ENCODE data around the gene GALNT16. TPM values are rescaled to one million over a fixed set of nuclear protein-coding genes. Genes with fewer than 3 reads are reported as not detected.

Gene GALNT16
- total RNA-seq, 1 donor from 2014 or later, result 3.5 TPM

DNA sequence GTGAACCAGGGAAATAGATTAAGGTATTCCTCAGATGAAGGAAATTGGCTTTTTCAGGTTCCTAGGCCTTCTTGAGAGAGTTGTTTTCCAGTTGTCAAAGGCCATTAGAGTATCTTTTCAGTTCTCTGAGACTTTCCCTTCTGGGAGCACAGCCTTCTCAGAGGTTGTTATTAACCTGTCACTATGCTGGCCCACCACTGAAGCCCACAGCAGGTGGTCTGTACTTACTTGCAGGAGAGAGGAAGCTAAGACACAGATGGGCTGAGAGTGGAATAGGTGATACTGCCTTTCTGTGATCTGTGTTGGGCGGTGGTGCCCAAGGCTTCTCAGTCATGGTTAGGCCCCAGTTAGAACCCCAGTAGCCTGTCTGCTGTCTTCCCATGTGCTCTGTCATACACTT, 22.8 kb upstream of the GALNT16 start:
- TF ChIP-seq CTCF (IDR thresholded peaks at IDR 0.05), result no peak
- TF ChIP-seq EZH2 (IDR thresholded peaks at IDR 0.05), result no peak
- H3K4me2 ChIP-seq, result no peak overlapping the region
- H3K27ac Mint-ChIP-seq, result no peak overlapping the region

GRCh38 chr14:69237584-69237983, 22.4 kb upstream of the GALNT16 start:
- peaks cover 15% of the 10 kb centered on the region for H3K36me3 Mint-ChIP-seq
- H3K27me3 Mint-ChIP-seq (ENCODE audit: insufficient read depth, low read depth), result no peaks in the 10 kb centered on the region
- H3K4me3 Mint-ChIP-seq, result no peak overlapping the region
- H3K27ac ChIP-seq, result no peak overlapping the region
- no peaks in the 10 kb centered on the region for H3K9me3 Mint-ChIP-seq
- DNase-seq (ENCODE audit: low spot score), result no peak
- no peak overlapping the region for H3K4me3 ChIP-seq
- H3K4me1 ChIP-seq, result no peaks in the 10 kb centered on the region
- no peaks in the 10 kb centered on the region for H3K36me3 ChIP-seq
- H3K27ac Mint-ChIP-seq, result no peak overlapping the region
- no peaks in the 10 kb centered on the region for H3K79me2 ChIP-seq (ENCODE audit: low read depth)
- TF ChIP-seq CTCF (IDR thresholded peaks at IDR 0.05), result no peak
- no peak for TF ChIP-seq EZH2 (IDR thresholded peaks at IDR 0.05)
- TF ChIP-seq EZH2phosphoT487 (IDR thresholded peaks at IDR 0.05), result no peak
- no peaks in the 10 kb centered on the region for H3K27me3 ChIP-seq
- no peaks in the 10 kb centered on the region for H4K20me1 ChIP-seq (ENCODE audit: low read depth)
- no peak overlapping the region for H3K9ac ChIP-seq
- no peak overlapping the region for H2AFZ ChIP-seq (replicated peaks)
- no peaks in the 10 kb centered on the region for H3K9me3 ChIP-seq (ENCODE audit: low read depth)
- H3K4me1 Mint-ChIP-seq, result no peaks in the 10 kb centered on the region
- H3K4me2 ChIP-seq, result no peak overlapping the region
- H3F3A ChIP-seq (ENCODE audit: low read depth), result peaks cover 7% of the 10 kb centered on the region

More for the DNA sequence above, 22.8 kb upstream of the GALNT16 start:
- H3F3A ChIP-seq (ENCODE audit: low read depth), result peaks cover 7% of the 10 kb centered on the region
- Mint-ChIP-seq H3K36me3 (peaks cover 19% of the 10 kb centered on the region), H3K4me1 (no peaks in the 10 kb centered on the region), H3K9me3 (no peaks in the 10 kb centered on the region), H3K4me3 (no peak overlapping the region), H3K27me3 (ENCODE audit: insufficient read depth, low read depth) (no peaks in the 10 kb centered on the region)
- H3K36me3 ChIP-seq, result no peaks in the 10 kb centered on the region
- no peak for DNase-seq (ENCODE audit: low spot score)
- H3K27me3 ChIP-seq, result no peaks in the 10 kb centered on the region
- H3K27ac ChIP-seq, result no peak overlapping the region
- H3K4me3 ChIP-seq, result no peak overlapping the region
- no peak overlapping the region for H2AFZ ChIP-seq (replicated peaks)
- no peaks in the 10 kb centered on the region for H4K20me1 ChIP-seq (ENCODE audit: low read depth)
- no peak overlapping the region for H3K9ac ChIP-seq
- no peaks in the 10 kb centered on the region for H3K4me1 ChIP-seq
- H3K9me3 ChIP-seq (ENCODE audit: low read depth), result no peaks in the 10 kb centered on the region
- no peaks in the 10 kb centered on the region for H3K79me2 ChIP-seq (ENCODE audit: low read depth)

DNA sequence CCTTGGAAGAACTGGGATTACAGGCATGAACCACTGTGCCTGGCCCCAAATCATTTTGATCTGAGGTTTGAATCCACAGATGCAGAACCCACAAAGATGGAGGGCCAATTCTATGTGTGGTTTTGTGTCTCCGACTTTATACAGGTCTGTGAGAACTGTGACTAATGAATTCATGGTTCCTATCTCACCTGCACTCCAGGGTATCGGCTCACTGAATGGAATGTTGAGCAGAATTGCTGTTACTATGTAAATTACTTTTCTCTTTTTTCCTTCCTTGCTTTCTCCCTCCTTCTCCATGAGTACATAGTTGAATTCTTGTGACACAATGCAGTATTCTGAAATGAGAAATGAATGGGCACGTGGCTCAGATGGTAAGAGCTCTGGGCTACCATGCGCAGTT, 21.1 kb upstream of the GALNT16 start:
- no peak overlapping the region for H3K27ac ChIP-seq
- peaks cover 15% of the 10 kb centered on the region for H3K36me3 Mint-ChIP-seq
- H3K4me1 Mint-ChIP-seq, result peaks cover 10% of the 10 kb centered on the region
- TF ChIP-seq CTCF (IDR thresholded peaks at IDR 0.05), result no peak
- no peak for TF ChIP-seq EZH2 (IDR thresholded peaks at IDR 0.05)
- no peak for TF ChIP-seq EZH2phosphoT487 (IDR thresholded peaks at IDR 0.05)
- H3K9me3 Mint-ChIP-seq, result no peaks in the 10 kb centered on the region
- H3K4me1 ChIP-seq, result no peaks in the 10 kb centered on the region
- peaks cover 7% of the 10 kb centered on the region for H3F3A ChIP-seq (ENCODE audit: low read depth)
- H3K9me3 ChIP-seq (ENCODE audit: low read depth), result no peaks in the 10 kb centered on the region
- no peak overlapping the region for H3K4me3 Mint-ChIP-seq
- no peak for DNase-seq (ENCODE audit: low spot score)
- no peaks in the 10 kb centered on the region for H3K27me3 ChIP-seq
- H3K79me2 ChIP-seq (ENCODE audit: low read depth), result no peaks in the 10 kb centered on the region
- H3K4me2 ChIP-seq, result no peak overlapping the region
- no peaks in the 10 kb centered on the region for H3K36me3 ChIP-seq
- H4K20me1 ChIP-seq (ENCODE audit: low read depth), result no peaks in the 10 kb centered on the region
- no peak overlapping the region for H3K9ac ChIP-seq
- H3K27ac Mint-ChIP-seq, result no peak overlapping the region
- no peak overlapping the region for H3K4me3 ChIP-seq
- H2AFZ ChIP-seq (replicated peaks), result no peak overlapping the region
- H3K27me3 Mint-ChIP-seq (ENCODE audit: insufficient read depth, low read depth), result no peaks in the 10 kb centered on the region
